Measurements from ENCODE around the gene JPH3.
A peak's percentile ranks its signal among the peaks of the same experiment; 100 is the strongest.

The JPH3 gene

DNA sequence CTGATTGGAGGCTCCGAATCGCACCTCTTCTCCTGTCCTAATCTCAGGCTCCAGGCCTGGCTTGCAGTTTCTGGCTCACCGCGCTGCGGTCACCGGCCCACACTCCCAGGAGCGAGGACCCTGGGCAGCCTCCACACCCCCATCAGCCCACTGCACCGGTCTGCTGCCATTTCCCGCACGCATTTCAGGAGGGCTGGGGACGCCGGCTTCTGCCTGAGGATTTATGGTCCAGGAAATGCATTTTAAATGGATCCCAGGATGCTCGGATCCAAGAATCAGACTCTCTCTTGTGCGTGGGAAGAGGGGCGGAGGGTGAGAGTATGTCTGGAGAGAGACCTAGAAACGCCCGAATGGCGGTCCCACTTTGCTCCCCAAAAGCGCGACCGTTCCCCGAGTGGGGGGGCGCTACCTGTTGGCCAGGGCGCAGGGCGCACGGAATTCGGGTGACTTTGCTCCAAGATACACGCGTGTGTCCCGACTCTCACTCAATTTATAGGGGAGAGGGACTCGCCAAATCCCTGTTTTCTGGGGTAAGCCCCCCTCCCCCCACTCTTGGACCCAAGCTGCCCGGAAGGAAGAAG, 817 bp upstream of the JPH3 start:
- DNase-seq (ENCODE audit: low read depth, low spot score) = no peak

- DNase-seq (ENCODE audit: low read depth, low spot score) = no peak
Measured at GRCh38 chr16:87602821-87603683, 744 bp downstream of the JPH3 start.

DNA sequence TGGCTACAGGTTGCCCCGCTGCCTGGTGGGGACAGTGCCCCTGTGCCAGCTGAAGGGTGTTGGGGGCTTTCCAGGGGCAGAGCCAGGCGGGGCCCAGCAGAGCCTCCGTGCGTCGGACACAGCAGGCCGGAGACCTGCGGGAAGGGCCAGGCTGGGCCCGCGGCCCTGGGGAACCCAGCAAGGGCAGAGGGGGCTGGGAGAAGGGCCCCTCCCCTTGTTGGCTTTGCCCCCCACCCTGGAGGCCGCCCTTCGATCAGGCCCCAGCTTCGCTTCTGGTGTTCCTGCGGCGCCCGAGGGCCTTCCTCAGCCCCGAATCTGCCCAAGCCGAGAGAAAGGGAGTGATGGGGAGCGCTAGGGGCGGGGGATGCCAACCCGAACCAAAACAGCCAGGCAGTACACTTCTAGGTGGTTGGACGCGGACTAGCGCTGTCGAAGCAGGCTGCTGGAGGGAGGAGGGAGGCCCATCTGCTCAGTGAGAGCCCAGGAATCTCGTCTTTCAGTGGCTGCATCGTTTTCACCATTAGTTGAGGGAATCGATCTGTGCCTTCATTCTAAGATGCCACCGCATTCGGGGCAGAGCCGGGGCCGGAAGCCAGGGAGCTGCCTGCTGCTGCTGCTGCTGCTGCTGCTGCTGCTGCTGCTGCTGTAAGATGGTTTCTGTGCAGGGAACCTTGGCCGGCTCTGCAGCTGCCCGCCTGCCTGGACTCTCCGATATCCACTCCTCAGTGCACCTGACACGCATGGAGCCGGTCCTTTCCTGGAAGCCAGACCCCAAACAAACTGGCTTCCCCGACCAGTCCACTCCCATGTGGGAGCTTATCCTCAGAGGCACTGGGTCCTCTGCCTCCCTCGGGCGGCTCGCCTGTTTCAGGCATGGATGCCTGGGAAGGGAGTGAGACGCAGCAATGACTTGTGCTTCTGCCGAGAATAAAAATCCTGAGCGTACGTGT, 1.7 kb downstream of the JPH3 start:
- no peak for DNase-seq (ENCODE audit: low read depth, low spot score)

DNA sequence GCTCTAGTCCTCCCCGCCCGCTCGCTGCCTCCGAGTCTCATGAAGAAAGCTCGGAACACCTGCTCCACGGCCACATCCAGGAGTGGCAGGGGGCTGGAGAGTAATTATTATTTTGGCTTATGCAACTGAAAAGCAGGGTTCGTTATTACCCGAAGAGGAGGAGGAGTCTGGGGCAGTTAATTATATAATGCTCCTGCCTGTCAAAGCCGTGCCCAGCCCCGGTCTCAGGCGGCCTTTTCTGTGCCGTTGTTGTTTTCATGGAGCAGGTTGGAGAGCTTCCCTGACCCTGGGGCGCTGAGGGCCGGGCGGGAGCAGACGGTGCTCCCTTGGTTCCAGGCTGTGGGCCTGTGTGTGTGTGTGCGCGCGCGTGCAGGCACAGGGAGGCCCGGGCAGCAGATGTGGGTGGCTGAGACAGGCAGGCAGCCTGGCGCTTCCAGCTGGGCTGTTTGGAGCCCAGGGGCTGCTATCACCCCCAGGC, 2.4 kb downstream of the JPH3 start:
- DNase-seq (ENCODE audit: low read depth, low spot score) = no peak

DNA sequence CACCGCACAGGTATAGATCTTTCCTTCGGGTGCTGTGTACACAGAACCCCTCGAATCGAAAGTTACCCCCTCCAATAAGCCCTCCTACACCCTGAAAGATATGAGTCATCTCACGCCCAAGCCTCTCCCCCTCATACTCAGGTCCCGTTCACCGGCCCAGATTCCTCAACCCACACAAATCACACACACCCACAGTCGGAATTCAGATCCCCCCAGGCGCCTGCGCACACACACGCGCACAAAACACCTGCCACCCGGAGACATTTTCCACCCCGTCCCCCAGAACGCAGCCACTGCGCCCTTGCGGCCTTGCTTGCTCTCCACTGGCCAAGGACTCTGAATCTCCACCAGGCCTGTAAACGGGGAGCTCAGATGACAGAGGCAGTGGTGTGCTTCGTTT, 4.9 kb downstream of the JPH3 start:
- no peak for DNase-seq (ENCODE audit: low read depth, low spot score)

DNA sequence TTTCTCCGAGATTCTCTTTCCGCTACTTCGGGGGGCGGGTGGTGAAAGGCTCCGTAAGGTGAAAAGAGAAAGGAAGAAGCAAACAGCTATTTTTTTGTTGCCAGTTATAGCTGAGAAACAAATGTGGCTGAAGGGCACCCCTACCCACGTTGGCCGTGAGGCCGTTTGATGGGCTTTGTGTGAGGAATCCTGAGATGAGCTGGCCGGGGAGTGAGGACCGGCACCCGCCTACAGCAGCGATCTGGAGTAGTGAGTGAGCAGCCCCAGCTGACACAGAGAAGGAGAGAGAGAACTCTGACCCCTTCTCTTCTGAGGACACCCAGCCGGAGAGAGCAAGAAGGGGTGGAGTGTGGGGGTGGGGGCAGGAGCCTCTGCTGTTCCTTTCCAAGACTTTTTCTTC, 5.6 kb downstream of the JPH3 start:
- DNase-seq (ENCODE audit: low read depth, low spot score) = no peak

DNA sequence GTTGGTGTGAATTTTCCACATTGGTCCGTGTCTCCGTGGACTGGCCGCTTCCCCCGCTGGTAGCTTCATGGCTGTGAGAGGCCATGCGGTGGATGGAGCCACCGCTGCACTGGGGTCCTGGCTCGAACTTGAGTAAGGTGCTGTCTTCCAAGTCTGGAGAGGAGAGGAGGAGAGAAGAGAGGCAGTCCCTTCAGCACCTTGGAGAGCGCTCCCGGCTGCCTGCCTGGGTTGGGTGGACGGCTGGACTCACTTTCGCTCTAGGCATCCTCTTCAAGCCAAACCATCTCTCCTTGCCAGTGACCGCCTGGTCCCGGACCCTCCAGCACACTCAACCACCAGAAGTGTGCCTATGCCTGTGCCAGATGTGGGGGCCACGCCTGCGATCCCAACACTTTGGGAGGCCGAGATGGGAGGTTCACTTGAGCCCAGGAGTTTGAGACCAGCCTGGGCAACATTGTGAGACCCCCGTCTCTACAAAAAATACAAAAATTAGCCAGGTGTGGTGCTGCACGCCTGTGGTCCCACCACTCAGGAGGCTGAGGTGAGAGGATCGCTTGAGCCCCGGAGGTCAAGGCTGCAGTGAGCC, 6.2 kb downstream of the JPH3 start:
- DNase-seq (ENCODE audit: low read depth, low spot score) = peak; percentile 45

- DNase-seq (ENCODE audit: low read depth, low spot score) = no peak
Measured at GRCh38 chr16:87610026-87610425, 7.7 kb downstream of the JPH3 start.

GRCh38 chr16:87611456-87611855, 9.1 kb downstream of the JPH3 start:
- DNase-seq (ENCODE audit: low read depth, low spot score) = no peak

- DNase-seq (ENCODE audit: low read depth, low spot score) = no peak
Measured at GRCh38 chr16:87613961-87614360, 11.7 kb downstream of the JPH3 start.

- DNase-seq (ENCODE audit: low read depth, low spot score) = no peak
Measured at GRCh38 chr16:87615621-87616041, 13.3 kb downstream of the JPH3 start.

DNA sequence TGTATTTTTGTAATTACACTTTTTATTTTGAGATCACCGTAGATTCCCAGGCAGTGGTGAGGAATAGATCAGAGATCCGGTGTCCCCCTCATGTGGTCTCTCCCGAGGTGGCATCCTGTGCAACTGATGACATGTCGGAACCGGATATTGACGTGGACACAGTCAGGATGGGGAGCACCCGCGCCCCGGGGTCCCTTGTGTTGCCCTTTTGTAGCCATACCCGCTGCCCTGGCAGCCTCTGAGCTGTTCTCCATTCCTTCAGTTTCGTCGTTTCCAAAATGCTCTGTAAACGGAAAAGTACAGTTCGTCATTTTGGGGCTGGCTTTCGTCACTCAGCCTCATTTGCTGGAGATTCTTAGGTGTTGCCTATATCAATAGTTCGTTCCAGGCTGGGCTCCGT, 14.2 kb downstream of the JPH3 start:
- no peak for DNase-seq (ENCODE audit: low read depth, low spot score)

- DNase-seq (ENCODE audit: low read depth, low spot score) = no peak
Measured at GRCh38 chr16:87618216-87618615, 15.9 kb downstream of the JPH3 start.

DNA sequence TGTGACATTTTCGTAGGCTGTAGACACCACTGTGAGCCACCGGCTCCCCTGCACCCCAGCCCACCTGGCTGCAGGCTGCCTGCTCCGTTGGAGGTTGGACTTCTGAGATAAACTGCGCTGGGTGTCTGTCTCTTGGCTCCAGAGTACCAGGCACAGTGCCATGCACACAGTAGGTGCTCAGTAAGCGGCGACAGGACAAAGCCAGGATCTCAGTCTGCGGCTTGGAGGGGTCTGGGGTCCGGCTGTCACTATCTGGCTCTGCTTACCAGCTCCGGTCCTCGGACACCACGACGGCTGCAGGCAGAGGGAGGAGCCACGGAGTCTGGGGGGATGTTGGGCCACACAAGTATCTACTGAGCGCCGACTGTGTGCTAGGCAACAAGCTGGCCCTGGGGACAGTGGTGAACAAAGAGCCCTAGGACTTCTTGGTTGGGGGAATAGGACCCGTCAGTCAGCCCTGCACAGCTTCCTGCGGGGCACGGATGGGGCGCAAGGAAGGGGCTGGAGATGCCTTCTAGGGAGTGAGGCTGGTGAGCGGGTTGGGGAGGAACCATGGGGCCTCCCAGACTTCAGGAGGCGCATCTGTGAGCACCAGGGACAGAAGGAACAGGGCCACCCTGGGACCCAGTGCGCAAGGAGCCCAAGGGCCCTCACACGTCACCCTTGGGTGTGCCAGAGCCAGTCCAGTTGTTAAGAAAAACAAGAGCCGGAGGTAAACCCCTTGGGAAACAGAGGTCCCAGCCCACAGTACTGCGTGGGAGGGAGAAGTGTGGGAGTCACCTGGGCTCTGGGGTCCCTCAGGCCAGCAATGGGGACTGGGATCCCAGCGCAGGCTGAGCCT, 17.3 kb downstream of the JPH3 start:
- no peak for DNase-seq (ENCODE audit: low read depth, low spot score)

GRCh38 chr16:87620201-87620495, 17.8 kb downstream of the JPH3 start:
- no peak for DNase-seq (ENCODE audit: low read depth, low spot score)

DNA sequence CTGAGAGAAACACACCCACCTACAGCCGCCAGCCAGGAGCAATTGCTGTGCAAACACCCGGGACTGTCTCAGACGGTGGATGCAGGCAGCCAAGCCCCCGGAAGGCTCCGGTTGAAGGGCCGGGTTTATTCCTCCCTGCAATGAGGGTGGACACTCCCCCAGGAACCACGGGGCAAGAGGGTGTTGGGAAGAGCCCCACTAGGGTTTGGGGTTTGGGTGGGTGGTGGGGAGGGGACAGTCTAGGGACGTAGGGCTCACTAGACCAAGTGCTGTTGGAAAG, 19.2 kb downstream of the JPH3 start:
- DNase-seq (ENCODE audit: low read depth, low spot score) = no peak

DNA sequence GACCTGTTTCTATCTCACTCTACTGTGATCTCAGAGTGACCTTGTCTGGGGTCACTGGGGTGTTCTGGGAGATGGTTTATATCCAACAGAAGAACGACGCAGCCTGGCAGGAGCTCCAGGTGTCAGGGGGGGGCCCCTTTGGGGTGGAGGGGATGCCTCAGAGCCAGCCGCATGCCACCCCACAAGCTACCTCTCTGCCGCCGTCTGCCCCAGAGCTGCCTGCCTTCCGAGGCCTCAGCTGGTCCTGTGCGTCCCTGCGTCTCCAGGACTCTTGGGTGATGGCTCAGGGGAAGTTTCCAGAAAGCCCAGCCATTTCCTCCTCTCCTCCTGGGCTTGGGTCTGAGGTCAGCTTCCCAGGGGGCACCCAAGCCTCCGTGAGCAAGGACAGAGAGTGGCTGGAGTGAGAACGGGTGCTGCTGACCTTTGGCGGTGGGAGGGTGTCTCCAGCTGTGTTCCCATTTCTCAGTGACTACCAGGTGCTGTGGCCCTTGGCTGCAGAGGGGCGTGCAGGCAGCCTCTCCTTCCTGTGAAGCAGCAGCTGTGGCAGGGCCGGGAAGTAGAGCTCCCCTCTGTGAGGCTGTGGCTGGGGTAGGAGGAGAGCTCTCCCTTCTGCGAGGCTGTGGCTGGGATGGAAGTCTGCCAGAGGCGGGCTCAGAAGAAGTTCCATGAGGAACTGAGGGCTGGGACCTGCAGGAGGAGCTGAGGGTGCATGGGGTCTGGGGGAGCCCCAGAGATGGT, 19.8 kb downstream of the JPH3 start:
- DNase-seq (ENCODE audit: low read depth, low spot score) = no peak

DNA sequence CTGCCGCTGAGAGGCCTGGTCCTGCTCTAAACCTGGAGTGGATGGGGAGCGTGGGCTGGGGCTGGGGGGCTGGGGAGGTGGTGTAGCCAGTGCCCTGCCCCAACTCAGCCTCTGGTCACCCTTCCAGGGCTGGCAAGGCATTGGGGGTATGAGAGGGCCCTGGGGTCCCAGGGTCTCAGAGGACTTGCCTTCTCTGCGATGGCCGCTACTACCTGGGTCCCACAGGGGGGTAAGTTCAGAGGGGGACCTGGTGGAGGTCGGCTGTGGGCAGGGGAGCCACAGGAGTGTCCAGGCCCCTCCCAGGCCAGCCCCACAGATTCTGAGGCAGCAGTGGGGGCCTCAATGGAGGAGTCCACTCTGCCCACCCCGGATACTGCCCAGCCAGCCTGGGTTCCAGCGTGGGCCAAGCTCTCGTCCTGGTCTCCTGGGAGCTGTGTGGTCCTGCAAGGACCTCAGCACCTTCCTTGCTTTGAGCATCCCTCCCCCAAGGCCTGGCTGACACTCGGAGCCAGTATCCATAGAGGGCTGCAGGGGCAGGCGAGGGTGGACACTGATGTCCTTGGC, 20.5 kb downstream of the JPH3 start:
- DNase-seq (ENCODE audit: low read depth, low spot score) = no peak

GRCh38 chr16:87625241-87625797, 23.0 kb downstream of the JPH3 start:
- no peak for DNase-seq (ENCODE audit: low read depth, low spot score)

DNA sequence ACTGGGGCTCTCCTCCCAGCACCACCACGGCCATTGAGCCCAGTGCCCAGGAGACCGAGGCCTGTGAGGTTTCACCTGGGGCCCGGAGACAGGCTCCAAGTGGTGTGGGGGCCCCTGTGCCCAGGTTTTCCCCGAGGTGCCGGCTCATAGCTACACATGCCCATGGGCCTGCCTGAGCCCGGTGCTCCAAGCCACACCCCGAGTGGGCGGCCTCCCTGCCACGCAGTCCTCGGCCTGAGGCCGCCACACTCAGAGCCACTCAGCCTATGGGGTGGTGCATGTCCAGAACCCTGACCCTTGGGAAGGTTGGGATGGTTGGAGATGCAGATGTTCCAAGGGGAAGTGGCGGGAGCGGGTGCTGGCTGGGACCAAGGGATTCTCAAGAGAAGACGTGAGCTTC, 24.1 kb downstream of the JPH3 start:
- DNase-seq (ENCODE audit: low read depth, low spot score) = no peak

All from iPS DF 19.7 (cell line).